ENCODE data around the gene TMEM161A. TPM values are rescaled to one million over a fixed set of nuclear protein-coding genes. Genes with fewer than 3 reads are reported as not detected.

TMEM161A gene
- polyA plus RNA-seq, 3 donors, result 14.3 to 22.5 (median 15.3) TPM

GRCh38 chr19:19120308-19121231 lies 17.7 kb downstream of the TMEM161A start:
- H3K9me3 ChIP-seq (replicated peaks in 1 of 2; ENCODE audit: control insufficient read depth in 1 of 2, insufficient read depth in 1 of 2, low read length in 2 of 2), result peaks cover 0 to 3% of the 10 kb centered on the region in 2 donors
- Mint-ChIP-seq H3K36me3 (peaks cover 18 to 27% of the 10 kb centered on the region in 2 donors), H3K27ac (no peak overlapping the region), H3K27me3 (ENCODE audit: low read depth in 3 of 3) (no peaks in the 10 kb centered on the region), H3K9me3 (peaks cover 2 to 11% (median 8%) of the 10 kb centered on the region in 7 donors), H3K4me1 (no peaks in the 10 kb centered on the region), H3K4me3 (no peak overlapping the region)
- no peaks in the 10 kb centered on the region for H3K79me2 ChIP-seq (ENCODE audit: insufficient read depth, low read length)
- peaks cover 0 to 5% of the 10 kb centered on the region in 2 donors for H3K36me3 ChIP-seq (replicated peaks in 1 of 2; ENCODE audit: control insufficient read depth in 1 of 2, insufficient read depth in 2 of 2, low read length in 2 of 2)
- intact Hi-C loops (cut with micrococcal nuclease), result no loop called here
- H3K4me3 ChIP-seq (replicated peaks in 1 of 3; ENCODE audit: low read depth in 2 of 3, low read length in 3 of 3), result no peak overlapping the region
- H4K20me1 ChIP-seq (ENCODE audit: insufficient read depth, low read length), result no peaks in the 10 kb centered on the region
- TF ChIP-seq, protein P1, sequence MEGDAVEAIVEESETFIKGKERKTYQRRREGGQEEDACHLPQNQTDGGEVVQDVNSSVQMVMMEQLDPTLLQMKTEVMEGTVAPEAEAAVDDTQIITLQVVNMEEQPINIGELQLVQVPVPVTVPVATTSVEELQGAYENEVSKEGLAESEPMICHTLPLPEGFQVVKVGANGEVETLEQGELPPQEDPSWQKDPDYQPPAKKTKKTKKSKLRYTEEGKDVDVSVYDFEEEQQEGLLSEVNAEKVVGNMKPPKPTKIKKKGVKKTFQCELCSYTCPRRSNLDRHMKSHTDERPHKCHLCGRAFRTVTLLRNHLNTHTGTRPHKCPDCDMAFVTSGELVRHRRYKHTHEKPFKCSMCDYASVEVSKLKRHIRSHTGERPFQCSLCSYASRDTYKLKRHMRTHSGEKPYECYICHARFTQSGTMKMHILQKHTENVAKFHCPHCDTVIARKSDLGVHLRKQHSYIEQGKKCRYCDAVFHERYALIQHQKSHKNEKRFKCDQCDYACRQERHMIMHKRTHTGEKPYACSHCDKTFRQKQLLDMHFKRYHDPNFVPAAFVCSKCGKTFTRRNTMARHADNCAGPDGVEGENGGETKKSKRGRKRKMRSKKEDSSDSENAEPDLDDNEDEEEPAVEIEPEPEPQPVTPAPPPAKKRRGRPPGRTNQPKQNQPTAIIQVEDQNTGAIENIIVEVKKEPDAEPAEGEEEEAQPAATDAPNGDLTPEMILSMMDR (IDR thresholded peaks at IDR 0.05), result no peak
- H3K9ac ChIP-seq (ENCODE audit: insufficient read depth, low read length, poor library complexity, severe bottlenecking), result no peak overlapping the region
- no peak overlapping the region for H2AFZ ChIP-seq (ENCODE audit: insufficient read depth, low read depth, low read length, poor library complexity, severe bottlenecking)
- no peak for DNase-seq
- no peak overlapping the region for H3K27ac ChIP-seq (ENCODE audit: low read depth in 1 of 2, low read length in 2 of 2)
- no peaks in the 10 kb centered on the region for H3K4me1 ChIP-seq (ENCODE audit: control insufficient read depth in 1 of 2, insufficient read depth in 2 of 2, low read length in 2 of 2)
- H3K4me2 ChIP-seq (replicated peaks; ENCODE audit: extremely low read depth, low read length, poor library complexity, severe bottlenecking), result no peak overlapping the region
- no peaks in the 10 kb centered on the region for H3K27me3 ChIP-seq (ENCODE audit: control insufficient read depth in 2 of 2, insufficient read depth in 2 of 2, low read length in 2 of 2)
- WGBS (ENCODE audit: insufficient coverage), result 95% methylated on average over 30 of the region's 39 CpGs

GRCh38 chr19:19119325-19120237 lies 18.7 kb downstream of the TMEM161A start:
- TF ChIP-seq, protein P1 (IDR thresholded peaks at IDR 0.05), result no peak
- Histone ChIP-seq H3K27me3 (ENCODE audit: control insufficient read depth in 2 of 2, insufficient read depth in 2 of 2, low read length in 2 of 2) (no peaks in the 10 kb centered on the region), H3K4me3 (replicated peaks in 1 of 3; ENCODE audit: low read depth in 2 of 3, low read length in 3 of 3) (no peak overlapping the region), H3K4me1 (ENCODE audit: control insufficient read depth in 1 of 2, insufficient read depth in 2 of 2, low read length in 2 of 2) (no peaks in the 10 kb centered on the region), H3K9ac (ENCODE audit: insufficient read depth, low read length, poor library complexity, severe bottlenecking) (no peak overlapping the region), H3K79me2 (ENCODE audit: insufficient read depth, low read length) (no peaks in the 10 kb centered on the region), H3K27ac (ENCODE audit: low read depth in 1 of 2, low read length in 2 of 2) (no peak overlapping the region), H3K9me3 (replicated peaks in 1 of 2; ENCODE audit: control insufficient read depth in 1 of 2, insufficient read depth in 1 of 2, low read length in 2 of 2) (peaks cover 0 to 3% of the 10 kb centered on the region in 2 donors), H3K4me2 (replicated peaks; ENCODE audit: extremely low read depth, low read length, poor library complexity, severe bottlenecking) (no peak overlapping the region), H4K20me1 (ENCODE audit: insufficient read depth, low read length) (no peaks in the 10 kb centered on the region), H2AFZ (ENCODE audit: insufficient read depth, low read depth, low read length, poor library complexity, severe bottlenecking) (no peak overlapping the region), H3K36me3 (replicated peaks in 1 of 2; ENCODE audit: control insufficient read depth in 1 of 2, insufficient read depth in 2 of 2, low read length in 2 of 2) (peaks cover 0 to 5% of the 10 kb centered on the region in 2 donors)
- Mint-ChIP-seq H3K4me1 (no peaks in the 10 kb centered on the region), H3K4me3 (peak overlapping the region in 1 of 2 donors; percentile 21), H3K9me3 (peaks cover 2 to 11% (median 8%) of the 10 kb centered on the region in 7 donors), H3K27me3 (ENCODE audit: low read depth in 3 of 3) (no peaks in the 10 kb centered on the region), H3K27ac (no peak overlapping the region), H3K36me3 (peaks cover 18 to 27% of the 10 kb centered on the region in 2 donors)
- 98% methylated on average over 31 of the region's 39 CpGs for WGBS (ENCODE audit: insufficient coverage)
- intact Hi-C loops (cut with micrococcal nuclease), result no loop called here
- no peak for DNase-seq

Measured in CD14-positive monocyte (primary cell).